ENCODE measurements around the gene SERPINB2. TPM values are rescaled to one million over a fixed set of nuclear protein-coding genes. Genes with fewer than 3 reads are reported as not detected.

SERPINB2 gene
- total RNA-seq, 1 experiment from 2014 or later, result not detected

GRCh38 chr18:63888470-63889190, 1.1 kb downstream of the SERPINB2 start:
- H3K9me2 ChIP-seq (ENCODE audit: insufficient read depth), result no peaks in the 10 kb centered on the region
- no peak overlapping the region for H2AFZ ChIP-seq (ENCODE audit: low read depth, low read length, poor library complexity, severe bottlenecking)
- H3K27me3 ChIP-seq (ENCODE audit: insufficient read depth, low read length), result no peaks in the 10 kb centered on the region
- no peak overlapping the region for H3K9ac ChIP-seq (ENCODE audit: low read length)
- ATAC-seq (no peak), DNase-seq (ENCODE audit: low read depth, low spot score) (no peak)
- H4K20me1 ChIP-seq (ENCODE audit: insufficient read depth), result no peaks in the 10 kb centered on the region
- CTCF ChIA-PET, result interaction anchor here (1.5 kb wide), 1 partner anchor 48 kb away, joined by 4 read pairs; no protein-coding TSS in a partner anchor
- no peaks in the 10 kb centered on the region for H3K4me1 ChIP-seq (ENCODE audit: control insufficient read depth in 1 of 2, insufficient read depth in 2 of 2, low read length in 2 of 2)
- H3K27ac ChIP-seq (ENCODE audit: low read depth, low read length), result no peak overlapping the region
- H3K9me3 ChIP-seq (ENCODE audit: control insufficient read depth in 1 of 2, insufficient read depth in 1 of 2, low read depth in 1 of 2, low read length in 2 of 2), result no peaks in the 10 kb centered on the region
- no peak overlapping the region for H3K4me2 ChIP-seq (ENCODE audit: low read length)
- no peaks in the 10 kb centered on the region for H3K79me2 ChIP-seq (ENCODE audit: insufficient read depth, low read length)
- H3K4me3 ChIP-seq (replicated peaks in 1 of 2; ENCODE audit: low read depth in 1 of 2, low read length in 2 of 2), result no peak overlapping the region
- TF ChIP-seq SRF (IDR thresholded peaks at IDR 0.05; ENCODE audit: low read depth) (no peak), CBX3 (IDR thresholded peaks at IDR 0.05; ENCODE audit: low read depth) (no peak), REST (IDR thresholded peaks at IDR 0.05; ENCODE audit: low read depth) (no peak), ELF1 (IDR thresholded peaks at IDR 0.05; ENCODE audit: borderline replicate concordance, low read depth) (no peak), POLR2A (IDR thresholded peaks at IDR 0.05; ENCODE audit: borderline replicate concordance, extremely low read depth, insufficient read depth, insufficient read length) (no peak), ZNF274 (IDR thresholded peaks at IDR 0.05; ENCODE audit: low read depth, low read length) (no peak), FOSL1 (IDR thresholded peaks at IDR 0.05; ENCODE audit: low read depth) (no peak), TCF7L2 (IDR thresholded peaks at IDR 0.05; ENCODE audit: borderline replicate concordance, extremely low read depth, insufficient read depth, insufficient read length) (no peak), RAD21 (IDR thresholded peaks at IDR 0.05; ENCODE audit: low read depth) (no peak), SIN3A (IDR thresholded peaks at IDR 0.05; ENCODE audit: low read depth) (no peak), ZFX (IDR thresholded peaks at IDR 0.05) (no peak), JUND (IDR thresholded peaks at IDR 0.05) (no peak), POLR2AphosphoS5 (IDR thresholded peaks at IDR 0.05; ENCODE audit: low read depth, low read length) (no peak), CEBPB (IDR thresholded peaks at IDR 0.05; ENCODE audit: low read depth) (no peak)
- TF ChIP-seq, protein P1, sequence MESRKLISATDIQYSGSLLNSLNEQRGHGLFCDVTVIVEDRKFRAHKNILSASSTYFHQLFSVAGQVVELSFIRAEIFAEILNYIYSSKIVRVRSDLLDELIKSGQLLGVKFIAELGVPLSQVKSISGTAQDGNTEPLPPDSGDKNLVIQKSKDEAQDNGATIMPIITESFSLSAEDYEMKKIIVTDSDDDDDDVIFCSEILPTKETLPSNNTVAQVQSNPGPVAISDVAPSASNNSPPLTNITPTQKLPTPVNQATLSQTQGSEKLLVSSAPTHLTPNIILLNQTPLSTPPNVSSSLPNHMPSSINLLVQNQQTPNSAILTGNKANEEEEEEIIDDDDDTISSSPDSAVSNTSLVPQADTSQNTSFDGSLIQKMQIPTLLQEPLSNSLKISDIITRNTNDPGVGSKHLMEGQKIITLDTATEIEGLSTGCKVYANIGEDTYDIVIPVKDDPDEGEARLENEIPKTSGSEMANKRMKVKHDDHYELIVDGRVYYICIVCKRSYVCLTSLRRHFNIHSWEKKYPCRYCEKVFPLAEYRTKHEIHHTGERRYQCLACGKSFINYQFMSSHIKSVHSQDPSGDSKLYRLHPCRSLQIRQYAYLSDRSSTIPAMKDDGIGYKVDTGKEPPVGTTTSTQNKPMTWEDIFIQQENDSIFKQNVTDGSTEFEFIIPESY (IDR thresholded peaks at IDR 0.05; ENCODE audit: extremely low read depth, insufficient replicate concordance, low read length), result no peak
- intact Hi-C loops (cut with micrococcal nuclease), result no loop called here
- no peaks in the 10 kb centered on the region for H3K36me3 ChIP-seq (ENCODE audit: control insufficient read depth in 1 of 2, insufficient read depth in 2 of 2, low read length in 2 of 2)
- BruUV-seq (replicated peaks), result no TSS peak
- RAD21 ChIA-PET (ENCODE audit: low non-redundant PET in 1 of 2, low total read pairs in 2 of 2, uncharacterized antibody in 2 of 2, unreplicated experiment in 2 of 2), result no interaction called here
- POLR2A ChIA-PET, result no interaction called here
